MM.1S (cell line): Measurements from ENCODE around the gene GLB1L3.

Experiments used
- DNase-seq: peaks from one replicate; pipeline ENCODE4 v3.0.0-alpha.2; 2015
- H2AFZ ChIP-seq: fragments of 300-600 bp; sonication (generic); 2 replicates; pipeline ENCODE4 v1.6.0; 2016; ENCODE audit warnings: antibody characterized with exemption, low read length
- H3F3A ChIP-seq: fragments of 300-600 bp; sonication (generic); 2 replicates; pipeline ENCODE4 v1.6.1; 2016; ENCODE audit warnings: mild to moderate bottlenecking, antibody characterized with exemption, low read length, moderate library complexity, mixed read lengths; ENCODE audit not compliant: insufficient read depth
- H3K27ac ChIP-seq: fragments of 300-600 bp; sonication (generic); 2 replicates; pipeline ENCODE4 v1.5.1; 2016; ENCODE audit warnings: mild to moderate bottlenecking, low read length
- H3K27me3 ChIP-seq: fragments of 300-600 bp; sonication (generic); replicated peaks from 2 replicates; pipeline ENCODE4 v1.6.0; 2016; ENCODE audit warnings: low read length; ENCODE audit not compliant: insufficient read depth
- H3K36me3 ChIP-seq: fragments of 300-600 bp; sonication (generic); replicated peaks from 2 replicates; pipeline ENCODE4 v1.6.1; 2016; ENCODE audit warnings: mild to moderate bottlenecking, low read length, mixed read lengths; ENCODE audit not compliant: insufficient read depth
- H3K4me1 ChIP-seq: fragments of 300-600 bp; sonication (generic); 2 replicates; pipeline ENCODE4 v1.6.1; 2016; ENCODE audit warnings: low read length, mixed read lengths
- H3K4me2 ChIP-seq: fragments of 300-600 bp; sonication (generic); 2 replicates; pipeline ENCODE4 v1.6.0; 2016; ENCODE audit warnings: low read depth, low read length
- H3K4me3 ChIP-seq: fragments of 300-600 bp; sonication (generic); 2 replicates; pipeline ENCODE4 v1.5.1; 2016; ENCODE audit warnings: low read length, mixed read lengths
- H3K79me2 ChIP-seq: fragments of 300-600 bp; sonication (generic); 2 replicates; pipeline ENCODE4 v1.6.1; 2016; ENCODE audit warnings: mixed run types, low read length, mixed read lengths
- H3K9ac ChIP-seq: fragments of 300-600 bp; sonication (generic); 2 replicates; pipeline ENCODE4 v1.6.1; 2016; ENCODE audit warnings: low read length, mixed read lengths
- H3K9me2 ChIP-seq: fragments of 300-600 bp; sonication (generic); replicated peaks from 2 replicates; pipeline ENCODE4 v1.6.1; 2016; ENCODE audit warnings: mild to moderate bottlenecking, low read length, mixed read lengths; ENCODE audit not compliant: insufficient read depth
- H3K9me3 ChIP-seq: fragments of 300-600 bp; sonication (generic); replicated peaks from 2 replicates; pipeline ENCODE4 v1.6.1; 2016; ENCODE audit warnings: mild to moderate bottlenecking, low read length, mixed read lengths; ENCODE audit not compliant: insufficient read depth
- H4K20me1 ChIP-seq: fragments of 300-600 bp; sonication (generic); 2 replicates; pipeline ENCODE4 v1.6.1; 2016; ENCODE audit warnings: mild to moderate bottlenecking, low read length, moderate library complexity, mixed read lengths; ENCODE audit not compliant: insufficient read depth
- EZH2 ChIP-seq: fragments of 300-600 bp; sonication (generic); optimal IDR thresholded peaks from 2 replicates; pipeline ENCODE3; 2017; ENCODE audit warnings: low read depth, mild to moderate bottlenecking, antibody characterized with exemption, low read length, mixed read lengths
- EZH2phosphoT487 ChIP-seq: fragments of 300-600 bp; sonication (generic); IDR thresholded peaks from 2 replicates; pipeline ENCODE4 v1.6.1; 2018; ENCODE audit warnings: antibody characterized with exemption, low read length
- TF ChIP-seq, protein P1 (sequence below): fragments of 300-600 bp; sonication (generic); IDR thresholded peaks from 2 replicates; pipeline ENCODE4 v1.5.1; 2016; ENCODE audit warnings: antibody characterized with exemption, low read length, mixed read lengths

The GLB1L3 gene

DNA sequence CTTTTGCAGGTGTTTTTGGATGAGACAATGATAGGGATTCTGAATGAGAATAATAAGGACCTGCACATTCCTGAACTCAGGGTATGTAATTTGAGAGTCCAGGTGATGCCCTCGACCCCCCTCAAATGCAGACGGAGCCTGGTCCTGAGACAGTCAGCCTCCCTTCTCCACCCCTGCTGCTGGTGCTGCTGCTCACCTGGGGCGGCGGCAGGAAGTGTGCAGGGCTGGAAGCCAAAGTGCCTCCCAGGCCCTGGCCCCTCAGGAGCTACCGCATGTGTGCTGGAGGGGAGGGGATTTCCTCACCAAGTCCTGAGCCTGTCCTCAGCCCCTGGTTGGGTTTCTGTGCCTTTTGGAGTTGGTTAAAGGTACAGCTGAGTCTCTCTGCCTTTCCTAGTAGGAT is 36.6 kb downstream of the GLB1L3 start:
- TF ChIP-seq EZH2: no peak
- TF ChIP-seq, protein P1, sequence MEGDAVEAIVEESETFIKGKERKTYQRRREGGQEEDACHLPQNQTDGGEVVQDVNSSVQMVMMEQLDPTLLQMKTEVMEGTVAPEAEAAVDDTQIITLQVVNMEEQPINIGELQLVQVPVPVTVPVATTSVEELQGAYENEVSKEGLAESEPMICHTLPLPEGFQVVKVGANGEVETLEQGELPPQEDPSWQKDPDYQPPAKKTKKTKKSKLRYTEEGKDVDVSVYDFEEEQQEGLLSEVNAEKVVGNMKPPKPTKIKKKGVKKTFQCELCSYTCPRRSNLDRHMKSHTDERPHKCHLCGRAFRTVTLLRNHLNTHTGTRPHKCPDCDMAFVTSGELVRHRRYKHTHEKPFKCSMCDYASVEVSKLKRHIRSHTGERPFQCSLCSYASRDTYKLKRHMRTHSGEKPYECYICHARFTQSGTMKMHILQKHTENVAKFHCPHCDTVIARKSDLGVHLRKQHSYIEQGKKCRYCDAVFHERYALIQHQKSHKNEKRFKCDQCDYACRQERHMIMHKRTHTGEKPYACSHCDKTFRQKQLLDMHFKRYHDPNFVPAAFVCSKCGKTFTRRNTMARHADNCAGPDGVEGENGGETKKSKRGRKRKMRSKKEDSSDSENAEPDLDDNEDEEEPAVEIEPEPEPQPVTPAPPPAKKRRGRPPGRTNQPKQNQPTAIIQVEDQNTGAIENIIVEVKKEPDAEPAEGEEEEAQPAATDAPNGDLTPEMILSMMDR: no peak
- no peak for TF ChIP-seq EZH2phosphoT487
- Histone ChIP-seq H4K20me1 (no peaks in the 10 kb centered on the region), H3K9me2 (no peaks in the 10 kb centered on the region), H3K9ac (no peak overlapping the region), H3K4me2 (no peak overlapping the region), H3K27ac (no peak overlapping the region), H3K4me1 (no peaks in the 10 kb centered on the region), H2AFZ (no peak overlapping the region), H3K27me3 (no peaks in the 10 kb centered on the region), H3K79me2 (no peaks in the 10 kb centered on the region), H3K4me3 (no peak overlapping the region), H3K36me3 (no peaks in the 10 kb centered on the region), H3K9me3 (no peaks in the 10 kb centered on the region), H3F3A (no peaks in the 10 kb centered on the region)
- DNase-seq: no peak

- no peaks in the 10 kb centered on the region for H3K9me3 ChIP-seq
- no peak overlapping the region for H3K27ac ChIP-seq
- TF ChIP-seq EZH2phosphoT487: no peak
- no peak for TF ChIP-seq EZH2
- TF ChIP-seq, protein P1: no peak
- H3K79me2 ChIP-seq: no peaks in the 10 kb centered on the region
- H3K4me1 ChIP-seq: no peaks in the 10 kb centered on the region
- no peaks in the 10 kb centered on the region for H3F3A ChIP-seq
- H3K9ac ChIP-seq: no peak overlapping the region
- H3K36me3 ChIP-seq: no peaks in the 10 kb centered on the region
- no peak for DNase-seq
- H4K20me1 ChIP-seq: no peaks in the 10 kb centered on the region
- no peak overlapping the region for H3K4me2 ChIP-seq
- no peaks in the 10 kb centered on the region for H3K9me2 ChIP-seq
- H3K4me3 ChIP-seq: no peak overlapping the region
- no peak overlapping the region for H2AFZ ChIP-seq
- no peaks in the 10 kb centered on the region for H3K27me3 ChIP-seq
Observed at GRCh38 chr11:134313379-134313778, 37.2 kb downstream of the GLB1L3 start.

GRCh38 chr11:134313821-134314607 is 37.8 kb downstream of the GLB1L3 start:
- Histone ChIP-seq H2AFZ (no peak overlapping the region), H3F3A (no peaks in the 10 kb centered on the region), H3K4me2 (no peak overlapping the region), H3K9me2 (no peaks in the 10 kb centered on the region), H3K4me1 (no peaks in the 10 kb centered on the region), H4K20me1 (no peaks in the 10 kb centered on the region), H3K79me2 (no peaks in the 10 kb centered on the region), H3K4me3 (no peak overlapping the region), H3K27me3 (no peaks in the 10 kb centered on the region), H3K9me3 (no peaks in the 10 kb centered on the region), H3K36me3 (no peaks in the 10 kb centered on the region), H3K27ac (no peak overlapping the region), H3K9ac (no peak overlapping the region)
- TF ChIP-seq, protein P1: no peak
- TF ChIP-seq EZH2 (no peak), EZH2phosphoT487 (no peak)
- no peak for DNase-seq
